Esophagus squamous epithelium (tissue), 4 donors: ENCODE results near the gene IL17RE.

Experiments
- POLR2A ChIP-seq, 4 donors: fragments of 450-650 bp; IDR thresholded peaks; one replicate each; pipeline ENCODE4 v1.6.1; 2017; ENCODE audit warnings: antibody characterized with exemption in 4 of 4, mild to moderate bottlenecking in 4 of 4, moderate library complexity in 3 of 4
- TF ChIP-seq, protein P1 (sequence below), 6 experiments: fragments of 450-650 bp in 4 of 6; fragments of 200-600 bp in 2 of 6; sonication (generic) in 2 of 6; IDR thresholded peaks; one replicate each; pipeline ENCODE4 v1.5.1; 2016 to 2019; ENCODE audit warnings: antibody characterized with exemption in 6 of 6, mild to moderate bottlenecking in 4 of 6, moderate library complexity in 4 of 6

GRCh38 chr3:9916346-9916733 lies 13.7 kb downstream of the IL17RE start:
- TF ChIP-seq, protein P1, sequence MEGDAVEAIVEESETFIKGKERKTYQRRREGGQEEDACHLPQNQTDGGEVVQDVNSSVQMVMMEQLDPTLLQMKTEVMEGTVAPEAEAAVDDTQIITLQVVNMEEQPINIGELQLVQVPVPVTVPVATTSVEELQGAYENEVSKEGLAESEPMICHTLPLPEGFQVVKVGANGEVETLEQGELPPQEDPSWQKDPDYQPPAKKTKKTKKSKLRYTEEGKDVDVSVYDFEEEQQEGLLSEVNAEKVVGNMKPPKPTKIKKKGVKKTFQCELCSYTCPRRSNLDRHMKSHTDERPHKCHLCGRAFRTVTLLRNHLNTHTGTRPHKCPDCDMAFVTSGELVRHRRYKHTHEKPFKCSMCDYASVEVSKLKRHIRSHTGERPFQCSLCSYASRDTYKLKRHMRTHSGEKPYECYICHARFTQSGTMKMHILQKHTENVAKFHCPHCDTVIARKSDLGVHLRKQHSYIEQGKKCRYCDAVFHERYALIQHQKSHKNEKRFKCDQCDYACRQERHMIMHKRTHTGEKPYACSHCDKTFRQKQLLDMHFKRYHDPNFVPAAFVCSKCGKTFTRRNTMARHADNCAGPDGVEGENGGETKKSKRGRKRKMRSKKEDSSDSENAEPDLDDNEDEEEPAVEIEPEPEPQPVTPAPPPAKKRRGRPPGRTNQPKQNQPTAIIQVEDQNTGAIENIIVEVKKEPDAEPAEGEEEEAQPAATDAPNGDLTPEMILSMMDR (IDR thresholded peaks at IDR 0.05), result no peak
- TF ChIP-seq POLR2A (IDR thresholded peaks at IDR 0.05), result no peak
